Right kidney (tissue), 1 donor: Measurements from ENCODE around the gene SHB.

Source experiments
- DNase-seq: peaks from one replicate; pipeline ENCODE4 v3.0.0-alpha.2; 2016

SHB gene

DNA sequence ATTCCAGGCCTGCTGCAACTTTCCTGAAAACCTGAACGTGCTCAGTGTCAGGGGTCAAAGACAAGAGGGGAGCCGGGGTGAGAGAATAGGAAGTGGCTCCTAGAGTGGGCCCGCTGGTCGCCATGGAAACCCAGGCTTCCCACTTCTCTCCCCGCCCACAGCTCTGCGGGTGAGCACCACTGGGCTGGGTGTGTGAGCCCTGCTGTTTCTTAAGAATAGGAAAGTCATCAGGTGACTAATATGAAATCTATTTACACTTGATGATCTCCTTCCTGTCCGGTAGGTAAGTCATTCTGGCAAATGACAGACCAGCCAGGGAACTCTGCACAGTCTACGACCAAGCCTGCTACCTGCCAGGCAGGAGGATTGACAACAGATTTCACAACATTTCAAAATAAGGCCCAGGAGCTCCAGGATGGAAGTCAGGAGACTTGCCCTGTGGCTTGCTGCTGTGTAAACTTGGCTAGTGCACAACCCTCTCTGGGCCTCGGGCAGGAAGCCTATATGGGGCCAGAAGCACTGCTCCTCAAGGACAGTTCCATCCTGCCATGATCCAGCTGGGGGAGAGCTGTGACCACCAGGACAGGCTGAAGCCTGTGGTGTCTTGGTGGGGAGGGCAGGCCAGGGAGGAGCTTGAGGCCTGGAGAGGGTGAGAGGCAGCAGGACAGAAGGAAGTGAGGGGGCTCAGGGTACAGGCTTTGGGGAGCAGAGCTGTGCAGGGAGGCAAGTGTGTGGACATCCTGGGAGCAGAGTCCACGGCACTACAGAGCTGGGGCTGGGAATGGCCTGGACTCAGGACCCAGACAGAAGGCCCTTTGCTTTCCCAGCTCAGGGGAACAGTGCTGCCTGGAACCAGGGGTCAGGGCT, 60.6 kb downstream of the SHB start:
- no peak for DNase-seq

DNA sequence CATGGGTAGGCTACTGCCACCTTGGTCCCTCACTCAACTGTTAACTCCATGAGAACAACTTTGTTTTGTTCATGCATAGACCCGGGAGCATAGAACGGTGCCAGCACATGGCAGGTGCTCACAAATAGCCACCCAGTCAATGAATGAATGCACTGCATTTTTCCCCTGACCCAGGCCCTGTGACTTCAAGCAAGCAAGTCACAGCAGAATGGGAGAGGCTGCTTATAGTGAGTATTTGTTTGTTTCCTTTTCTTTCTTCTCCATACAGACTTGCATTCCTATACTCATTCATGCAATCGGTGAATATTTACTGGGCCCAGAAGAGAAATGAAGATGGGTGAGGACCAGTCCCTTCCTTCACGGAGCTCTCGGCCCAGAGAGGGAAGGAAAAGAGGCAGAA, 62.0 kb downstream of the SHB start:
- DNase-seq = no peak

DNA sequence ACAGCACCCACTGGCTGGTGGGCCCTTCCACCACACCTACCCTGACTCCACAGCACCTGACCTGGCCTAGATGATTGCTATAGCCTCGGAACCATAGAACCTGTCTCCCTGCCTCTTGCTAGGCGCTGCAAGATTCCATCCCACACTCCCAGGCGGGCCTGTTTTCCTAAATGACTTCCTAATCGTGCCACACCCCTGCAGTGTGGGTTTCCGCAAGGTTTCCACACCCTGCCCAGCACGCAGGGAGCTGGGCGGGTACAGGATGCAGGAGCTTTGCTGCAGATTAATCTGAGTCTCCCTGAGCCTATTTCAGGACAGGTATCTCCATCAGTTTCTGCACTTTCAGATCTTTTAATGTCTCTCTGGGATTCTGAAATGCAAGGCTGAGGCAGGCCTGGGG, 62.9 kb downstream of the SHB start:
- DNase-seq = no peak

DNA sequence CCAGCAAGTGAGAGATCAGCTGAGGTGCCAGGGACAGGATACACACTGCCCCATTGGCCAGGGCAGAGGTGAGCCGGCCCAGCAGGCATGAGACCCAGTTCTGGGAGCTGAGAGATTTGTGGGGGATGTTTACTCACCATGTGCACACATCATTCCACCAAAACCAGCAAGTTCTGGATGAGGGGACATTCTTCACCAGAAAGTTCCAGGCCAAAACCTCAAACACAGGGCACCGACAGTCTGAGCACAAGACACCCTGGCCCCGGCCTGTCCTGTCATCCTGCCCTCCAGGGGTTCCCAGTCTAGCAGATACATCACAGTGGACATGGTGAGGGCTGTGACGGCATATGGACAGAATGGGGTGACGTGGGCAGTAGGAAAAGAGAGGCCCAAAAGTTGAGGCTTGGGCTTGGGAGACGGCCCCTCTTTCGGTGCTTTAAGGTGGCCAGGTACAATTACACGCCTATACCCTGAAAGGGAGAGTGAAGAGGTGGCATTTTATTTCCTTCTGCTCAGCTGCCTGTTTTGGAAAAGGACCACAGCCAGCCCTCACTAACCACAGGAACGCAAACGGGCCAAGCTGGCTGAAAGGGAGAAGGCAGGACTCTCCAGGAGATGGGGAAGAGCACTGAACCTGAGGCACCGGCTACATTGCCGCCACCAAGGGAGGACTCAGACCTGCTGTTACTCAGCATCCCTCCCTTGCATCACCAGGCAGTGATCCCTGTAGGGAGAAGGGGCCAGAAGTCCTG, 64.0 kb downstream of the SHB start:
- no peak for DNase-seq

DNA sequence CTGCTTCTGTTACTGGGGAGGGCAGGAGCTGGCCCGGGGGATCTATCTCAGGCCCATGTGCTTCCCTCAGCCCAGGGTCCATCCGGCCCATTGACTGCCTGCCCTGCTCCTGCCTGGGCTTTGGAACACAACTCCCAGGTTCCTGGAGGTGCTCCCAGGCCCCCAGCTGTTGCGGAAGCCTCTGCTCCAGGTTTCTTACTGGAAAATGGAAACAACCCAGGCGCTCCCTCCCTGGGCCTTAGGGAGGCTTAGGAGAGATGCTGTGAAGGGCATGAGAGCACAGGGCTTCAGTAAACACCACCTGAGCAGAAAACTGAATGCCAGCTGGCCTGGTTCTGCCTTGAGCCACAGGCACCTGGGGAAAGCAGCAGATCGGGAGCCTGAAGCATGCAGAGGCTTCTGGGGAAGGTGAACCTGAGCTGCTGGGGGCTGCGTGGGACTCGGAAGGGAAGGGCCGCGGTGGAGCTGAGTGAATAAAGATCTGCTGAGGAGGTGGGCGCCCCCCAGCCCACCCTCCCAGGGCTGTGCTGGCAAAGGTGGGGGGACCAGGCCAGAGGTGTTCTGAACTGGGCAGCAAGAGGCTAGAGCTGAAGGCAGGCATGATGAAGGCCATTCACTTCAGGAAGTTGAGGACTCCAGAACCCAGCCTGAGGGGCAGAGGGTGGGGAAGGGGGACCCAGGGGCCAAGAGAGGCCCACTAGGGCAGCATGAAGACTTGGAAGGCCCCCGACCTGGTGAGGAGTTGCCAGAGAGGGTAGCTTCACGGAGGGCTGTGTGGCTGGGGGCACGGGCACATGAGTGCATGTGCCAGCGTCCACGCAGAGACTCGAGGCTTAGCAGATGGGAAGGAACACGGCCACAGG, 64.8 kb downstream of the SHB start:
- DNase-seq = no peak

DNA sequence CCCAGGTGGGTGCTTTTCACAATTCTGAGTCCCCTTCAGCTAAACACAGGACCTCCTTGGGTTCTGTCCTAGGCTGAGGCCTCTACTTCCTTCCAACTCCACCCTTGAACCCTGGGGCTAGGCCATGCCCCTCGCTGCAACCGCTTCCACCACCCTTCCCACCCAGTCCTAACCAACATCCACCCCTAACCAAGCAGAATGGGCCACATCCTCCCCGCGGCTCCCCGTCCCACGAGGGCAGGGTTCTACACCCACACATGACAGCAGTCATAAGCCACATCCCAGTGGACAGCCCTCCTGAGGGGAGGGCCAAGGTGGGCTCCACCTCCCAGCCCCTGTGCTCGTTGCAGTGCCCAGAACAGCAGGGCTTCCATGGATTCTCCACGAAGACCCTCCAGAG, 65.8 kb downstream of the SHB start:
- DNase-seq = no peak

DNA sequence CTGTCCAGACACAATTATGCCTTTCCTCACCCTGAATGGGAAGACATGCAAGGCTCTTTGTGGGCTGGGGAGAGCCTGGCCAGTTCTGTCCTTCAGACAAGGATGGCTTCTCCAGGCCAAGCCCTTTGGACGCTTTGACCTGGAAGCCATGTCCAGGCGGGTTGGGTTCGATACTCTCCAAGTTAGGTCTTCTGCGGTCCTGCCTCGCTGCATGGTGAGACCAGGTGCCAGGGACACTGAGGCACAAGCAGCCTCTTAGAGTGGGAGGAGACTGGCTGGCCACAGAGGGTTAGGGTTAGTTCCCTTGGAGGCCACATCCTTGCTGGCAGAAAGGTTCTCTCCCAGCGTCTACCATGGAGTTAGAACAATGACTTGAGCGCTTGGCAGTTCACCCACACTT, 67.6 kb downstream of the SHB start:
- DNase-seq = no peak

DNA sequence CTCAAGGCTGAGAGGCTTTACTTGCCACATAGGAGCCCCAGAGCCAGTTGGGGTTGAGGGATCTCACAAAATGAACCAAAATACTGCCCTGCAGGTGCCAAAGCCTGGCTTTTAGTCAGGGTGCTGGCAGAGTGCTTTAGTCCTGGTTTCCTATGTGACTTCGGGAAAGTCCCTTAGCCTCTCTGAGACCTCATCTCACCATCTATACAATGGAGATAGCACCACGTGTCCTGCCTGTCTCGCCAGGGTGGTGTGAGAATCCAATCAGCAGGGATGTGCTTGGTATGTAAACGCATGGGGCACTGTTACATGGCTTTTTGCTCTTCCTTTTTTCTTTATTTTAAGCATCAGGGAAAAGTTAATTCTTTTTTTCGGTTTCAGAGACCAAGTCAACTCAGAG, 68.3 kb downstream of the SHB start:
- no peak for DNase-seq

DNA sequence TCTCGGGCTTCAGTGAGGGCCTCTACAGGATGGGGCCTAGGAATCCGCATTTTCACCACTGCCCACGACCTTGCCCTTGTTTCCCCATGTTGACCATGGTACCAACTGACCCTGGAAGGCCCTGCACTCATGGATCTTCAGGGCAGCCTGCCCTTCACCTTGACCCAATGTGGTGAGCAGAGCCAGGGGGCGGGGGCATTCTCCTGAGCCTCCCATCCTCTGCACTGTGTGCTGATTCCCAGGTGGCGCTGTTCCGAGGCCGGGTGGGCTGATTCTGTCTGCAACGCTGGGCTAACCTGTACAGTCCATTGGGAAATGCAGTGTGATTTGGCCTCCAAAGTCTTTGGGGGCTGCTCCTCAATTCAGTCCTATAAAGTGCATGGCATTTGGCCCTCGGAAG, 68.7 kb downstream of the SHB start:
- DNase-seq = no peak

DNA sequence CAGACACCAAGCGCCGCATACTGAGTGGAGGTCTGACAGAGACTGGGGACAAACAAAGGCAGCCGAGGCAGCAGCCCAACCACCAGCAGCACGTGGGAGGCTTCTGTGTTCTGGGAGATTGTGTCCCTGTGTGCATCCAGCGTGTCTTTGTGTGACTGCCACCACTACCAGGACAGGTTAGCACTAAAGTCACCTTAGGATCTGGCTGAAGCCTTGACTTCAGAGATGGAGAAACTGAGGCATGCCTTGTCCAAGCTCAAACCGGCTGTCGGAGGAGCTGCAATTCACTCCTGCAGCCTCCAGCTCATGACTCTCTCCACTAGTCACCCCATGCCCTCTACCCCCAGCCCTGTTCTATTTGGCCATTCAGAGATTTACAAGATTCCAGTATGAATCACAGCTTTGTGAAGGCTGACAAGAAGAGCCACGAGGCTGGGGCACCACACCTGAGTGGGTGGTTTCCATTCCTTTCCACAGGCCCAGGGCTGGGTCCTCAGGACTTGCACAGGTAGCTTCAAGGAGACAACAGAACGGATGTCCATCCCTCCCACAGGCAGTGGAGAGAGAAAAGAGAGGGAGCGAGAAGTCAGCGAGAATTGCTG, 69.3 kb downstream of the SHB start:
- no peak for DNase-seq

DNA sequence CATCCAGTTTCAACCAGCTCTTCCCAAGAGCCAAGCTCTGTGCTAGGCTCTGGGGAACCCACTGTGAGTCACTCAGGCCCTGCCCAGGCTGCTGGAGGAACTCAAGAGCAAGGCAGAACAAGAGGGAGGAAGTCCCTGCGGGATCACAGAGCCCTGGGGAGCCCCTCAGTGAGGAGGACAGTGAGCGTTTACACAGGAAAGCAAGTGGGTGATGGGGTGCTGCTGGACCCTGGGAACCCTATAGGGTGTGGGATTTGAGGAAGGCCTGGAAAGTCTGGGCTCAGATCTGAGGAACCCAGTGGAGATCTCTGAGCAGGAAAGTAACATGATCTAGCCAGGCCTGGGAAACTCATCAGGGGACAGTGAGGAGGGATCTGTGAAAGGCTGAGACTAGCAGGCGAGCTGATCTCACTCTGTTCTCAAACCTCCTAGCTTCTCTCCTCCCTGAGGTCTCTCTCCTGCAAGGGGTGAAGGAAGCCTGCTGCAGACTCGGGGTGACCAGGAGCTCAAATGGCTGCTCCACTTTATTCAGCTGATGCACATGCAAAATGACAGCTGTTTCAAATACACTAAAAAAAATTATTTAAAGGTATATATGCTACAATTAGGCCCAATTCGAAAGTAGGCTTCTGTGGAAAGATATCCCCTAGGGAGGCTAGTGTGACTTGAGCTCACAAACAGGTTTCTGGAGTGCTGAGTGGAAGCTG, 70.0 kb downstream of the SHB start:
- DNase-seq = no peak

DNA sequence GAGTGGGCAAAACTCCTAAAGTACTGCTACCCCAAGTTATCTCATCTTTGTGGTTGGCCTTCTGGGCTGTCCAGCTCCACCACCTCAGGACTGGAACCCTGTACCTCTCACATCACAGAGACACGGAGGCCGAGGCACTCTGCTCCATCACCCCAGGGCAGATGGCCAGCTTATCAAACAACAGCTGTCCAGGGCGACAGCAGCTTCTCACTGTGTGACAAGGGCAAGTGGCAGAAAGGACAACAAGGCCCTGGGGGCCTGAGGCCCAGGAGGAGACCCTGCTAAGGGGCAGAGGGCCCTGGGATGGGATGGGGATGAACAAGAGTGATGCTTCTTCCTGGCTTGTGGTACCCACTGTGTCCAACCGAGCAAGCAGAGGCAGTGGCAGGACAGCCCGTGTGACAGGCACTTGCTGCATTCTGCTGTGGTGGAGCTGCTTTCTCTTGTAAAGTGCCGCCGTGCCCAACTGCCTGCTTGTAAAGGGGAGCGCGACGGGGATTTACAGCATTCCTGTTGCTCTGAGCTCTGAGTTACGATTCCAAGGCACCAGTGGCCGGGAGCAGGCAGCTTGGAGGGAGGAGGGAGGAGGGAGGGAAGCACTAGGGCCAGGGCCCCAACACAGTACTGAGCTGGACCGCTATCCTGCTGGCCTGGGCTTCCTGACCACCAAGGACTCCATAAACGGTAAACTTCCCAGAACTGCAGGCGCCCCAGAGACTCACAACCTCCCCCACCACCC, 71.2 kb downstream of the SHB start:
- DNase-seq = no peak

DNA sequence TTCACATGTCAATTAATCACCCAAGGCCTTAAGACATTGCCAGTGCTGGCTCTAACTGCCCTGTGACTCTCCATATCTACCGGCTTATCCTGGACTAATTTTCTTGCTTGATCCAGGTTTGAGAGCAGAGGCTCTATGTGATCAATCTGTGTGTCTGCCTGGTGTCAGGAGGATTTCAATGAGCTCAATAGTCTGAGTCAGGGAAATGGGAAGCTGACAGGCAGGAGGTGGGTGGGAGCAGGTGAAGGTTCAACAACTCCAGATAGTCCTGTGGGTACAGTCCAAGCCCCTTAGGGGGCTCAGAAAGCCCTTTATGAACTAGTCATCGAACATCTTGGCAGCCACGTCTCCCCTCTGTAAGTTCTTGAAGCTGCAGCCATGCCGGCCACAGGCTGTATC, 72.2 kb downstream of the SHB start:
- DNase-seq = no peak

DNA sequence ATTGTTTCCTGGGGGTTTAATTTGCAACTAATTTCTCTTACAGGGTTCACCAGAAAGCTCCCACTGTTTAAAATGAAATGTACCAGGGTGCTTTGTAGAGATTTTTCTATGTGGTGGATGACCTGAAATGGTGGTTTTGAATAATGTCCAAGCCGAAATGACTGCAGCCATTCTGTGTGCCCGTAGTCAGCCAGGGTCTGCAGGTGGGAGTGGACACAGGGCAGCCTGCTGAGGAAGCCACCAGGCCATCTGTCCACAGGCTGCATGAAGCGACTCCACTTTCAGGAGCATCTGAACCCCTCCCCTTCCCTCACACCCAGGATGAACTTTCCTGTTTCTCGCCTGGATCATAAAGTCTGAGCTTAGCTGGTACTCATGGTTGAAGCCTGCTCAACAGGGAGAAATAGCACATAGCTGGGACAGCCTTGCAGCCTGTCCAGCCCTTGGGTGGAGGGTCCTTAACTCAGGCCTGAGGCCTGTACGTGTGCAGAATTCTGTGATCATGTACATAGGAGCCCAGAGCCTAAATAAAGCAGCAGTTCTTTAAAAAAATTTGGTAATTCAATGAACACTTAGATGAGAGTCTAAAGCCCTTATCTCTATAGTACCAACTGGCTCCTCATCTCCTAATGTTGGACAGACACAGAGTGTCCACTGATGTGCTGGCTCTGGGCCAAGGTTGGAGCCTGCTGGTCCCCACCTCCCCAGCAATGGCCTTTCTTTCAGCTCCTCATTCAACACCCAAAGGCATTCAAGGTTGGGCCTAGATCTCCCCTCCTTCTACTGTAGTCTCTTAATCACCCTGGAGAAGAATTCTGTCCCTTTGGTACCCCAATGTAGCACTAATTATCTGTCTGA, 72.8 kb downstream of the SHB start:
- DNase-seq = no peak

DNA sequence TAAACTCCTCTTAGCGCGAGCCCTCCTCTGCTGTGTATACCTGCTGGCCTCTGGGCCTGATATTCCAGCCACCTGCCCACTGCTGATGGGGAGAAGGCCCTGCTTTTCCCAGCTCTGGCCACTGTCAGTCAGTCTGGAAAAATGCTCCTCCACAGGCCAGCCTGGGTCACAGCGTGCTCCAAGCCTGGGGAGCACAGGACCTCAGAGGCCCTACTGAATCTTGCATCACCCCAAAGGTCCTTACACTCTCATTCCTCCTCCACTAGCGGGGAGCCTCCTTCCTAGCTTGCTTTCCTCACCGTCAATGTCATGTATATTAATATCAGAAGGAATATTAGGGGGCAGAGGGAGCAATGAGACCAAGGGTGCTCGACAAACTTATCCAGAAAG, 73.7 kb downstream of the SHB start:
- no peak for DNase-seq

DNA sequence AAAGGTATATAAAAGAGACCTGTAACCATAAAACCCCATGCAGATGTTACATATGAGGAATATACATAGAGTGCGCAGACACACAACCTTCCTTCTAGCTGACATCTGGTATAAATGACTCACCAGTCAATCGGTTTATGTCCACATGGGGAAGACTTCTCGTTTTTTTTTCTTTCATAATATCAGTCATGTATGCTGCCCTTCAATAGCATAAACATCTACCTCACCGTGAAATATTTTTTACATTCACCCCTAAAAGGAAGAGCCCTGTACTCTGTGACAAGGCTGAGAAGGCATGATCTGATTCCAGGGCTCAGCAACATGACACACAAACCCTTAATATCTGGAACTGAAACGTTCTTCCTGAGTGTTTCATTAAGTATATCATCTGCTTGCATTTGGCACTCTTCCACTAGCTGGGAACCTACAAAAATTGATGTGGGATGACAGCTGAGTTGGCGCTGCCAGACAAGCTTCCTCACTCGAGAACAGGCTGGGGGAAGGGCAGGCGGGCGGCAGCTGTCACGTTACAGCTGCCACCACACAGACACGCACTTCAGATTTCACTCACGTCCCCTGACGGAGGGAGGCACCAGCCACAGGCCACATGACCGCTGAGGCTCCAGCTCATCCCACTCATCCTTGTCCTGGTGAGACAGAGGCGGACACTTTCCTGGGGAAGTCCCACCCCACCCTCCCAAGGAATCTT, 74.2 kb downstream of the SHB start:
- no peak for DNase-seq

DNA sequence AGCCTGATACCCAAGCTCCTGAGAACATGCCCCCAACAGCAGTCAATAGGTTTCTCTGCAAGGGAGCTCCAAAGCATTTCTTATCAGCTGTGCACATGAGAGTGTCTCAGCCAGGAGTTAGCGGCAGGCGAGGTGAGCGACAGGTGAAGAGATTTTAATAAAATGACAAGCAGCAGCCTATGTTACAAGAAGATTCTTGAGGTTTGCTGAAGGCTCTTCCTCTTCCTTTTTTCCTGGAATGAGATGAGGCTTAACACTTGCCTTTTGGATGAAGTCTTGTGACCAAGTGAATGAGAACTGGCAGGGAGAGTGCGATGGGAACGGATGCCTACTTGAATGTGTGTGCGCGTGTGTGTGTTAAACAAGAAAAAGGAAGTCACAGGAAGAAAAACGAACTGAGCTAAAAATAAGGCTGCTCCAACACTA, 76.1 kb downstream of the SHB start:
- no peak for DNase-seq

DNA sequence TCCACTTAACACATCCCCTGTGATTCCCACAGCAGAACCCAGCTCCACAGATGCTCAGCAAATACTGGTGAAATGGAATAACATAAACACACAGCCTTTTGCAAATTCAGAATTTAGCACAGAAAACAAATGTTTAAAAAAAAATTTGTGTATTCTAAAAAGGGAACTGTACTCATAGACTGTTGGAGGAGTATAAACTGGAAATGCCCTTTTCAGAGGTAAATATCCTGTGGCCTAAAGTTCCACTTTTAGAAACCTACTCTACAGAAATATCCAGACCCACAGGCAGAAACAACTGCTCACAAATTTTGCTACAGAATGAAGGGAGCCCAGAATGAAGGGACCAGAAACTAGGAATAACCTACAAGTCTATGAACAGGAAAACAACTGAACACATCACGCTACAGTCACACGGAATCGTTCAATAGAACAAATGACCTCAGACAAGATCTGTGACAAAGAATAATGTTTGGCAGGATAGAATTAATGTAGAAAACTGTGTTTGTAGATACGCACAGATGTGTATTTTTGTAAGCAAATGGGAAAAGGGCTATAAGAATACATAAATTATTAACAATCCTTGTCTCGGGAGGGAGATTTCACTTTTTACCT, 78.5 kb downstream of the SHB start:
- no peak for DNase-seq

DNA sequence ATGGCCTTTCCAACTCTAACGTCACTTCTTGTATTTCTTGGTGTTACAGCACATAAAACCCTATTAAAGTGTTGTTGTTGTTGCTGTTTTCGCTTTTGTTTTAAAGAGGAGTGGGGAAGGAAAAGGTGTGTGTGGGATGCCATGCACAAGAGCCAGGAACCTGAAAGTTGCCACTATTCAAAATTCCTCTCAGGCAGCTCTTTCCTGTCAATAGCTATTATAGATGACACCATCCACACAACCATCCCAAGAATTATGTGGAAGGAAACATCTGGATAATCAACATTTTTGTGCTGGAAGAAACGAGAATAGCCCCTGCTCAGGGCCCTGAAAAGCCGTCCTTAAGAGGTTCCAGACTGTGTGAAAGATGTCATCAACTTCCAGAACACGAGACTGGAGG, 79.3 kb downstream of the SHB start:
- no peak for DNase-seq
